SU-DHL-6 (cell line): ENCODE measurements around the gene OR5H2.

Experiments used
- H2AFZ ChIP-seq: fragments of 200-600 bp; sonication (generic); 2 replicates; pipeline ENCODE4 v1.6.1; 2014; ENCODE audit warnings: low read depth, mild to moderate bottlenecking, moderate library complexity, mixed read lengths, antibody characterized with exemption, low read length; ENCODE audit not compliant: severe bottlenecking
- H3F3A ChIP-seq: fragments of 200-600 bp; shearing (Covaris generic); 2 replicates; pipeline ENCODE4 v1.6.0; 2016; ENCODE audit warnings: antibody characterized with exemption, mild to moderate bottlenecking; ENCODE audit not compliant: insufficient read depth
- H3K27ac ChIP-seq: fragments of 200-600 bp; sonication (generic); 2 replicates; pipeline ENCODE4 v1.5.1; 2016; ENCODE audit warnings: low read depth, mild to moderate bottlenecking, low read length, moderate library complexity, mixed read lengths
- H3K27me3 ChIP-seq: fragments of 200-600 bp; sonication (generic), shearing (Covaris generic); 2 replicates; pipeline ENCODE4 v1.6.0; 2014; ENCODE audit warnings: mild to moderate bottlenecking, low read length
- H3K36me3 ChIP-seq: fragments of 200-600 bp; sonication (generic); 2 replicates; pipeline ENCODE4 v1.6.1; 2014; ENCODE audit warnings: mild to moderate bottlenecking, low read length, mixed read lengths
- H3K4me2 ChIP-seq: fragments of 300-600, 200-600 bp; shearing (Covaris generic), sonication (generic); 2 replicates; pipeline ENCODE4 v1.6.0; 2014; ENCODE audit warnings: low read length, low read depth, mild to moderate bottlenecking; ENCODE audit not compliant: poor library complexity, severe bottlenecking
- H3K4me3 ChIP-seq: fragments of 200-600 bp; sonication (generic); 2 replicates; pipeline ENCODE4 v1.5.1; 2014; ENCODE audit warnings: antibody characterized with exemption, low read length, mild to moderate bottlenecking, mixed read lengths; ENCODE audit not compliant: insufficient read depth, poor library complexity, severe bottlenecking
- H3K79me2 ChIP-seq: fragments of 200-600 bp; sonication (generic); 2 replicates; pipeline ENCODE4 v1.6.1; 2014; ENCODE audit warnings: mild to moderate bottlenecking, low read length, moderate library complexity; ENCODE audit not compliant: insufficient read depth
- H3K9ac ChIP-seq: fragments of 200-600 bp; sonication (generic); 2 replicates; pipeline ENCODE4 v1.7.0; 2014; ENCODE audit warnings: mild to moderate bottlenecking, low read length
- H3K9me2 ChIP-seq: fragments of 200-600 bp; sonication (generic); replicated peaks from 2 replicates; pipeline ENCODE4 v1.6.1; 2014; ENCODE audit warnings: low read length; ENCODE audit not compliant: insufficient read depth
- H3K9me3 ChIP-seq: fragments of 200-600 bp; sonication (generic); 2 replicates; pipeline ENCODE4 v1.6.1; 2014; ENCODE audit warnings: low read length, mixed read lengths; ENCODE audit not compliant: insufficient read depth
- H4K20me1 ChIP-seq: fragments of 200-600 bp; sonication (generic); 2 replicates; pipeline ENCODE4 v1.6.1; 2014; ENCODE audit warnings: low read depth, mild to moderate bottlenecking, antibody characterized with exemption, low read length, moderate library complexity, mixed read lengths
- CTCF ChIP-seq: fragments of 200-600 bp; sonication (generic); IDR thresholded peaks from one replicate; pipeline ENCODE4 v1.5.1; 2017; ENCODE audit warnings: antibody characterized with exemption, mild to moderate bottlenecking, low read length, moderate library complexity; ENCODE audit not compliant: insufficient read depth, poor library complexity, severe bottlenecking
- EZH2phosphoT487 ChIP-seq: fragments of 200-600 bp; sonication (generic), shearing (Covaris generic); conservative IDR thresholded peaks from 2 replicates; pipeline ENCODE4 v1.6.1; 2018; ENCODE audit warnings: mild to moderate bottlenecking, antibody characterized with exemption, low read length, moderate library complexity, mixed read lengths

OR5H2 gene

DNA sequence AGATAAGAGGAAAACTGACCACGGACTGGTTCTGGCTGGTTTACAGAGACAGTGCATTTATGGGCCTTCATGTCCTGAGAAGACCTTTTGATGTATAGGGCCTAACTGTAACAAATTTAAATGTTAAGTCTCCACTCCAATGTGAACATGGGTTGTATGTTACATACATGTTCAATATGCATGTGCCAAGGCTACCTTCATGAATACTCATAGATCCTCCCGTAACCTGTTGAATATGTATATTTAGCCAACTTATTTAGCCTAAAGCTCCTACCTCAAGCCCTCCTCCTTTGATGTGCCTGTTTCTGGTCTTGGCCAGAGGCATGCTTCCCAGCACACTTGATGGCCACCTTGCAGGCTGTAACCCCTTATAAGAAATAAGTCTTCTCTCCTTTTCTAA is at the start of gene OR5H2:
OR5H2 (plus strand) TSS at position 301 of the 400 bp plus-strand sequence. CDS start 398 bp downstream, outside the sequence.
- H3K27ac ChIP-seq: no peak within 1 kb of the TSS
- H3K36me3 ChIP-seq: no peaks in the 10 kb centered on the region
- no peak within 1 kb of the TSS for H3K4me3 ChIP-seq
- no peak for TF ChIP-seq CTCF
- no peak for TF ChIP-seq EZH2phosphoT487
- no peaks in the 10 kb centered on the region for H3K79me2 ChIP-seq
- H3K9me3 ChIP-seq: no peaks in the 10 kb centered on the region
- H3K9me2 ChIP-seq: no peaks in the 10 kb centered on the region
- no peak within 1 kb of the TSS for H3K9ac ChIP-seq
- no peak within 1 kb of the TSS for H2AFZ ChIP-seq
- no peak within 1 kb of the TSS for H3K4me2 ChIP-seq
- no peaks in the 10 kb centered on the region for H3F3A ChIP-seq
- H4K20me1 ChIP-seq: no peaks in the 10 kb centered on the region
- H3K27me3 ChIP-seq: no peaks in the 10 kb centered on the region

GRCh38 chr3:98233468-98233867 is 48.8 kb upstream of the OR5H2 start:
- no peak overlapping the region for H3K9ac ChIP-seq
- H3K4me3 ChIP-seq: no peak overlapping the region
- no peaks in the 10 kb centered on the region for H3K36me3 ChIP-seq
- no peaks in the 10 kb centered on the region for H3K27me3 ChIP-seq
- H3K79me2 ChIP-seq: no peaks in the 10 kb centered on the region
- no peak overlapping the region for H2AFZ ChIP-seq
- TF ChIP-seq CTCF (no peak), EZH2phosphoT487 (no peak)
- H3K9me3 ChIP-seq: no peaks in the 10 kb centered on the region
- no peak overlapping the region for H3K4me2 ChIP-seq
- H3K27ac ChIP-seq: no peak overlapping the region
- H3F3A ChIP-seq: no peaks in the 10 kb centered on the region
- no peaks in the 10 kb centered on the region for H4K20me1 ChIP-seq
- no peaks in the 10 kb centered on the region for H3K9me2 ChIP-seq

DNA sequence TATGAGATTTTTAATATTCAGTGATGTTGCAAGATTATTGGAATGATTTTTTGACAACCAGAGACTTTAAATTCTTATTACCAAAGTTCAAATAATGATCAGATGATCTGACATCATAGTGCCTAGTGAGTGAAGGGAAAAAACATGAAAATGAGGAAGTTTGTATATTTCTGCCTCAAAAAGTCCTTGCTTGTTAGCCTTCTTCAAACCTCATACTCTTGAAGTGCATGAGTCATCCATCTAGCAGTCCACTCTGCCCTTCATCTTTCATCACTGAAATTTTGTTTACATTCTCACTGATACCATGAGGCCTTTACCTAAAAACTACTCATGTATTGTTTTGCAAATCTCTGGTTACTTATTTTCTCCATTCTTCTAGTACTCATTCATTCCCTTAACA is 42.2 kb upstream of the OR5H2 start:
- Histone ChIP-seq H2AFZ (no peak overlapping the region), H3K27me3 (no peaks in the 10 kb centered on the region), H3K9me3 (no peaks in the 10 kb centered on the region), H3K9ac (no peak overlapping the region), H3K27ac (no peak overlapping the region), H3F3A (no peaks in the 10 kb centered on the region), H3K4me2 (no peak overlapping the region), H4K20me1 (no peaks in the 10 kb centered on the region), H3K36me3 (no peaks in the 10 kb centered on the region), H3K79me2 (no peaks in the 10 kb centered on the region), H3K9me2 (no peaks in the 10 kb centered on the region), H3K4me3 (no peak overlapping the region)
- TF ChIP-seq EZH2phosphoT487: no peak
- no peak for TF ChIP-seq CTCF
